NT2/D1 (cell line): ENCODE measurements around the gene MAML3.

Experiments
- SUZ12 ChIP-seq: IDR thresholded peaks from 2 replicates; pipeline ENCODE4 v1.6.1; 2011; ENCODE audit not compliant: insufficient read length, insufficient read depth; ENCODE audit errors: extremely low read depth
- YY1 ChIP-seq: IDR thresholded peaks from 2 replicates; pipeline ENCODE4 v1.6.1; 2011; ENCODE audit not compliant: insufficient read length, insufficient read depth
- ZNF274 ChIP-seq: IDR thresholded peaks from 2 replicates; pipeline ENCODE4 v1.6.1; 2011; ENCODE audit warnings: mild to moderate bottlenecking, low read depth, low read length

- TF ChIP-seq ZNF274 (no peak), YY1 (no peak), SUZ12 (no peak)
These were observed 313.2 kb downstream of the MAML3 start for GRCh38 chr4:139840773-139841172.
